ENCODE data around the gene ZSWIM4.
"Not testable (repeated sequence)": the region's sequence is repeated elsewhere in the genome, so short reads cannot be mapped to it uniquely, and the experiment has no call there.

Gene ZSWIM4

DNA sequence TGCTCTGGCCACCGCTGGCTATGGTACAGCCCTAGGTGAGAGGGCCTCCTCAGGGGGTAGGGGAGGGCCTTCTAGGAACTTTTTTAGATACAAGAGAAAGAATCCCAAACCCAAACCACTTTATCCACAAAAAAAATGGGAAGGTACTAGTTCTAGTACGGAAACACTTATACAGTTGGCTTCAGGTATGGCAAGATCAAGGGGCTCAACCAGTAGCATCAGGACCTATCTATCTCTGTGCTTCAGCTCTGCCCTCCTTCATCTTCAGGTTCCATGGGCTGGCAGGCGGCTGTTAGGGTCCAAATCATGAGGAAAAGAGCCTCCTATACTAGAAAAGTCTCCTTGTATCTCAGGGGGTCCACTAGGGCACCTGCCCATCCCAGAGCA is 29.2 kb upstream of the ZSWIM4 start:
- Mint-ChIP-seq H3K4me3 (no peak overlapping the region), H3K4me1 (peaks cover 24% of the 10 kb centered on the region), H3K27me3 (no peaks in the 10 kb centered on the region), H3K9me3 (no peaks in the 10 kb centered on the region), H3K36me3 (peaks cover 2% of the 10 kb centered on the region), H3K27ac (no peak overlapping the region)

DNA sequence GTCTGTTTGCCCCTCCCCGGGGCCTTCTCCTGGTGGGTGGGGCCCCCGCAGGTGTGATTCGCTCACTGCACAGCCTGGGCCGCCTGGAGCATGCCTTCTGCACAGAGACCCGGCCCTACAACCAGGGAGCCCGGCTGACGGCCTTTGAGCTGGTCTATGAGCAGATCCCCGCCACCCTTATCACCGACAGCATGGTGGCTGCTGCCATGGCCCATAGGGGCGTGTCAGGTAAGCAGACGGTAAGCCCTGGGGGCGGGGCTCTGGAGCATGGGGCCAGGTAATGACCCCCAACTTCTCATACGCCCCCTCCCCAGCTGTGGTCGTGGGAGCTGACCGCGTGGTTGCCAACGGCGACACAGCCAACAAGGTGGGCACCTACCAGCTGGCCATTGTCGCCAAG is 26.7 kb upstream of the ZSWIM4 start:
- Mint-ChIP-seq H3K36me3 (no peaks in the 10 kb centered on the region), H3K27ac (no peak overlapping the region), H3K4me1 (peaks cover 21% of the 10 kb centered on the region), H3K27me3 (no peaks in the 10 kb centered on the region), H3K4me3 (no peak overlapping the region), H3K9me3 (no peaks in the 10 kb centered on the region)

DNA sequence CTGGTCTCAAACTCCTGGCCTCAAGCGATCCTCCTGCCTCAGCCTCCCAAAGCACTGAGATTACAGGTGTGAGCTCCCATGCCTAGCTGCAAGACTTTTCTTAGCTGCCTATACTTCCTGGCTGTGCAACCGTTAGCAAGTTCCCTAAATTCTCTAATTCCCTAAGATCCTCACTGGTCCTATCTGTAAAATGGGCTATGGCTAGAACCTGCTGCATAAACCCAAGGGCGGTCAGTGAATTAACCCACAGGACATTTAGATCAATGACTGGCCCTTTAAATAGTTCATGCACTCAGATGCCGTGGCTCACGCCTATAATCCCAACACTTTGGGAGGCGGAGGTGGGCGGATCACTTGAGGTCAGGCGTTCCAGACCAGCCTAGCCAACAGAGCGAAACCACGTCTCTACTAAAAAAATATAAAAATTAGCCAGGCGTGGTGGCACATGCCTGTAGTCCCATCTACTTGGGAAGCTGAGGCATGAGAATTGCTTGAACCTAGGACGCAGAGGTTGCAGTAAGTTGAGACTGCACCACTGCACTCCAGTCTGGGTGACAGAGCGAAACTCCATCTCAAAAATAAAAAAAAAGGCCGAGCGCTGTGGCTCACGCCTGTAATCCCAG is 25.1 kb upstream of the ZSWIM4 start:
- peaks cover 22% of the 10 kb centered on the region for H3K4me1 Mint-ChIP-seq
- no peaks in the 10 kb centered on the region for H3K9me3 Mint-ChIP-seq
- H3K4me3 Mint-ChIP-seq: no peak overlapping the region
- no peaks in the 10 kb centered on the region for H3K27me3 Mint-ChIP-seq
- H3K36me3 Mint-ChIP-seq: no peaks in the 10 kb centered on the region
- H3K27ac Mint-ChIP-seq: no peak overlapping the region

DNA sequence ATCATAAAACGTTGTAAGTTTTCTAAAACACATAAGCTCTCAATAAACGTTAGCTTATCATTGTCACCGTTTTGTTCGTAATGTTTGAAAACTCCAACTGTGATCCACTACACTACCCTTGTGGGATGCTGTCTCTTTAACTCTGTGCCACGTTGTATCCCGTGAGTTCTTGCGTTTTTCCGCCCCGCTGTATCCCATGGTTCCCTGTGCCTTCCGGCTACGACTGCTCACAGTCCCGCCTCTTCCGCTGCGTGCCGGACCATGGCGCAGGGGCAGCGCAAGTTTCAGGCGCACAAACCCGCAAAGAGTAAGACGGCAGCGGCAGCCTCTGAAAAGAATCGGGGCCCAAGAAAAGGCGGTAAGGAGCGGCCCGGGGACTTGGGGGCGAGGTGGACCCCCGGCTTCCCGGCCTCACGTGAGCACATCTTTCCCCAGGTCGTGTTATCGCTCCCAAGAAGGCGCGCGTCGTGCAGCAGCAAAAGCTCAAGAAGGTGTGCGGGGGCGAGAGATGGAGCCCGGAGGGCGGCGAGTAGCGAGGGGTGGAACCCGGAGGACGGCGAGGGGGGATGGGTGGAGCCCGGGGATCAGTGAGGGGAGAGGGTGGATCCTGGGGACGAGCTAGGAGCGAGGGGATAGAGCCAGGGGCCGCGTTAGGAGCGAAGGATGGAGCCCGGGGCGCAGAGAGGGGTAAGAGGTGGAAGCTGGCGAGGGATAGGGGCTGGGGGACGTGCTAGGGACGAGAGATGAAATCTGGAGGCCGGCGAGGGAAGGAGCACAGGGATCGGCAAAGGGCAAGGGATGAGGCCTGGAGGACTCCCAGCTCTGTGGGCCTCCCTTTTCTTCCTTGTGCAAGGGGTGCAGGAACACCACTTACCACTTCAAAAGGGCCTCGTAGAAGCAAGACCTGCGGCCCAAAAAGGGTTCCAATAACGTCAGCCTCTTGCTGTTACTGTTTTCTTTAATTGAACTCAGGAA is 20.7 kb upstream of the ZSWIM4 start, which contains the start of gene C19orf53:
Gene C19orf53, plus strand, starts transcription at position 240 of the 975 bp plus-strand sequence. Its CDS starts 22 bp downstream, at position 262.
- H3K9me3 Mint-ChIP-seq: no peaks in the 10 kb centered on the region
- peaks cover 12% of the 10 kb centered on the region for H3K36me3 Mint-ChIP-seq
- no peaks in the 10 kb centered on the region for H3K27me3 Mint-ChIP-seq
- H3K27ac Mint-ChIP-seq: peak within 1 kb of the TSS; percentile 94
- peak within 1 kb of the TSS; percentile 95 for H3K4me3 Mint-ChIP-seq
- peaks cover 32% of the 10 kb centered on the region for H3K4me1 Mint-ChIP-seq

- Mint-ChIP-seq H3K4me1 (peaks cover 44% of the 10 kb centered on the region), H3K9me3 (no peaks in the 10 kb centered on the region), H3K4me3 (no peak overlapping the region), H3K36me3 (peaks cover 12% of the 10 kb centered on the region), H3K27ac (no peak overlapping the region), H3K27me3 (no peaks in the 10 kb centered on the region)
Observed at GRCh38 chr19:13778398-13778797, 16.8 kb upstream of the ZSWIM4 start.

GRCh38 chr19:13778847-13779246 is 16.4 kb upstream of the ZSWIM4 start:
- Mint-ChIP-seq H3K27ac (peak overlapping the region; percentile 35), H3K4me1 (peaks cover 44% of the 10 kb centered on the region), H3K4me3 (no peak overlapping the region), H3K9me3 (no peaks in the 10 kb centered on the region), H3K36me3 (peaks cover 12% of the 10 kb centered on the region), H3K27me3 (no peaks in the 10 kb centered on the region)

DNA sequence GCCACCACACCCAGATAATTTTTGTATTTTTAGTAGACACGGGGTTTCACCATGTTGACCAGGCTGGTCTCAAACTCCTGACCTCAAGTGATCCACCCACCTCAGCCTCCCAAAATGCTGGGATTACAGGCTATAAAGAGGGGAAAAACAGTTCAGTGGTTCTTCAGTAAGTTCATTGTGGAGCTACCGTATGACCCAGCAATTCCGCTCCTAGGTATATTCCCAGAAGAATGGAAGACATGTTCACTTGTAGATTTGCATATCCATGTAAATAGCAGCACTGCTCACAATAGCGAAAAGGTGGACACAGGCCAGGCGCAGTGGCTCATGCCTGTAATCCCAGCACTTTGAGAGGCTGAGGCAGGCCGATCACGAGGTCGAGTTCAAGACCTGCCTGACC is 15.4 kb upstream of the ZSWIM4 start:
- H3K9me3 Mint-ChIP-seq, H3K27me3 Mint-ChIP-seq, H3K4me3 Mint-ChIP-seq, H3K27ac Mint-ChIP-seq: not testable (repeated sequence)
- Mint-ChIP-seq H3K4me1 (peaks cover 41% of the 10 kb centered on the region), H3K36me3 (peaks cover 12% of the 10 kb centered on the region)

DNA sequence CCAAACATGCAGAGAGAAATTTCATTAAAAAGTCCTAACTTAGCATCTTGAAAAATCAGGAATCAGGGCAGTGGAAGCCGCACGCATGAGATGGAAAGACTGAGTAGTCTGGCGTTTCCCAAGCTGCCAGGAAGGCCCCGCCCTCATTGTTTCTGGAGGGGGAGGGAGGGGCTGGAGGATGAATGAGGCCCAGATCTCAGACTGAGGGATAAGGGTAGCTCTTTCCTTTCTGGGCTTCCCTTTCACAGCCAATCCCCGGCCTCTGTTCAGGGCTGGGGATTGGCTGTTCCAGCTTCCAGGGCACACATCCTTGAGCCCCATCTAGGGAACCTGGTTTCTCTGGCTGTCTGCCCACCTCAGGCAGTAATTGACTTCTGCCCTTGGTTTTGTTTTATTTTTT is 13.7 kb upstream of the ZSWIM4 start:
- H3K36me3 Mint-ChIP-seq: peaks cover 7% of the 10 kb centered on the region
- no peaks in the 10 kb centered on the region for H3K27me3 Mint-ChIP-seq
- H3K4me3 Mint-ChIP-seq: no peak overlapping the region
- H3K9me3 Mint-ChIP-seq: no peaks in the 10 kb centered on the region
- H3K4me1 Mint-ChIP-seq: peaks cover 34% of the 10 kb centered on the region
- no peak overlapping the region for H3K27ac Mint-ChIP-seq

DNA sequence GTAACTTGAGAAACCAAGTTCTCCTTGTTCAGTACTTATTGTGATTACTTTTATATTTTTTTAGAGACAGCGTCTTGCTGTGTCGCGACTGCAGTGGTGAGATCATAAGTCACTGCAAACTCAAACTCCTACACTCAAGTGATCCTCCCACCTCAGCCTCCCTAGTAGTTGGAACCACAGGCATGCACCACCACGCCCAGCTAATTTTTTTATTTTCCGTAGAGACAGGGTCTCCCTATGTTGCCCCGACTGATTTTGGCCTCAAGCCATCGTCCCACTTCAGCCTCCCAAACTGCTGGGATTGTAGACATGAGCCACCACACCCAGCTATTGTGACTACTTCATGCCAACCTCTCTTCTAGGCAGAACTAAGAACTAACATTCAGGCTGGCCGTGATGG is 12.7 kb upstream of the ZSWIM4 start:
- H3K27ac Mint-ChIP-seq: peak overlapping the region; percentile 79
- peaks cover 5% of the 10 kb centered on the region for H3K36me3 Mint-ChIP-seq
- H3K9me3 Mint-ChIP-seq: no peaks in the 10 kb centered on the region
- H3K4me3 Mint-ChIP-seq: no peak overlapping the region
- no peaks in the 10 kb centered on the region for H3K27me3 Mint-ChIP-seq
- H3K4me1 Mint-ChIP-seq: peaks cover 33% of the 10 kb centered on the region

- Mint-ChIP-seq H3K27ac (peak overlapping the region; percentile 77), H3K4me1 (peaks cover 34% of the 10 kb centered on the region), H3K27me3 (no peaks in the 10 kb centered on the region), H3K4me3 (no peak overlapping the region), H3K36me3 (peaks cover 2% of the 10 kb centered on the region), H3K9me3 (no peaks in the 10 kb centered on the region)
Observed at GRCh38 chr19:13783565-13784500, 11.4 kb upstream of the ZSWIM4 start.

- H3K27me3 Mint-ChIP-seq: no peaks in the 10 kb centered on the region
- H3K27ac Mint-ChIP-seq: peak overlapping the region; percentile 80
- no peaks in the 10 kb centered on the region for H3K9me3 Mint-ChIP-seq
- H3K4me3 Mint-ChIP-seq: peak overlapping the region; percentile 45
- peaks cover 38% of the 10 kb centered on the region for H3K4me1 Mint-ChIP-seq
- H3K36me3 Mint-ChIP-seq: no peaks in the 10 kb centered on the region
Observed at GRCh38 chr19:13784731-13785452, 10.4 kb upstream of the ZSWIM4 start.

DNA sequence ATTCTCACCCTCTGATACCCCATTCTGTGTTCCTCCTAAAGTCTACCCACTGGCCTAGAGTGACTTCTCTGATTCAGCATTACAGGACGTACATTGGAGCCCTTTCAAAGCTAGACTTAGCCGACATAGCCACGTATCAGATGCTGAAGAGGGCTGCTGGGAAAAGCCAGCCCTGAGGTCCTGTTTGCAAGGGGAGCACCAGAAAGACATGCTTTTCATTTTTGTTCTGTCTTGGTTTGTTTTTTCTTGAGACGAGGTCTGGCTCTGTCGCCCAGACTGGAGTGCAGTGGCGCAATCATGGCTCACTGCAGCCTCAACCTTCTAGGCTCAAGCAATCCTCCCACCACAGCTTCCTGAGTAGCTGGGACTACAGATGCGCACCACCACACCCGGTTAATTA is 6.3 kb upstream of the ZSWIM4 start:
- no peaks in the 10 kb centered on the region for H3K36me3 Mint-ChIP-seq
- H3K27ac Mint-ChIP-seq: peak overlapping the region; percentile 35
- peak overlapping the region; percentile 39 for H3K4me3 Mint-ChIP-seq
- H3K9me3 Mint-ChIP-seq: no peaks in the 10 kb centered on the region
- no peaks in the 10 kb centered on the region for H3K27me3 Mint-ChIP-seq
- peaks cover 33% of the 10 kb centered on the region for H3K4me1 Mint-ChIP-seq

DNA sequence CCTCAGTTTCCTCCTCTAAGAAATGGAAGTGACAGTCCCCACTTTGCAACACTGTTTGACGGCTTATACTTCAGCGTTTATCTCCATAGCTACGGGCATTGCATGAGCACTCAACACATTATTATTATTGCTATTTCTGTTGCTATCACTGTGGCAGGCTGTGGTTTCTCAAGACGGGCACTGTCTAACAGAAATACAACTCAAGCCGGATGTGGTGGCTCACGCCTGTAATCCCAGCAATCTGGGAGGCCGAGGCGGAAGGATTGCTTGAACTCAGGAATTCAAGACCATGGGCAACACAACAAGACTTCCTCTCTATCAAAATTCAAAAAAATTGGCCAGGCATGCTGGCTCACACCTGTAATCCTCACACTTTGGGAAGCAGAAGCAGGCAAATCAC is 4.9 kb upstream of the ZSWIM4 start:
- H3K4me1 Mint-ChIP-seq: peaks cover 34% of the 10 kb centered on the region
- H3K27ac Mint-ChIP-seq: peak overlapping the region; percentile 87
- no peaks in the 10 kb centered on the region for H3K27me3 Mint-ChIP-seq
- peak overlapping the region; percentile 49 for H3K4me3 Mint-ChIP-seq
- H3K9me3 Mint-ChIP-seq: no peaks in the 10 kb centered on the region
- no peaks in the 10 kb centered on the region for H3K36me3 Mint-ChIP-seq

DNA sequence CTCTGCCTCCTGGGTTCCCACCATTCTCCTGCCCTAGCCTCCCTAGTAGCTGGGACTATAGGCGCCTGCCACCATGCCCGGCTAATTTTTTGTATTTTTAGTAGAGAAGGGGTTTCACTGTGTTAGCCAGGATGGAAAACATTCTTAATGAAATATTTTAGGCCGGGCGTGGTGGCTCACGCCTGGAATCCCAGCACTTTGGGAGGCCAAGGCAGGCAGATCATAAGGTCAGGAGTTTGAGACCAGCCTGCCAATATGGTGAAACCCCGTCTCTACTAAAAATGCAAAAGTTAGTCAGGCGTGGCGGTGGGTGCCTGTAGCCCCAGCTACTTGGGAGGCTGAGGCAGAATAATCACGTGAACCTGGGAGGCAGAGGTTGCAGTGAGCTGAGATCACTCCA is 1.9 kb upstream of the ZSWIM4 start:
- Mint-ChIP-seq H3K4me1 (peaks cover 38% of the 10 kb centered on the region), H3K4me3 (peak overlapping the region; percentile 96)
- not testable (repeated sequence) for H3K9me3 Mint-ChIP-seq, H3K27me3 Mint-ChIP-seq, H3K27ac Mint-ChIP-seq, H3K36me3 Mint-ChIP-seq

DNA sequence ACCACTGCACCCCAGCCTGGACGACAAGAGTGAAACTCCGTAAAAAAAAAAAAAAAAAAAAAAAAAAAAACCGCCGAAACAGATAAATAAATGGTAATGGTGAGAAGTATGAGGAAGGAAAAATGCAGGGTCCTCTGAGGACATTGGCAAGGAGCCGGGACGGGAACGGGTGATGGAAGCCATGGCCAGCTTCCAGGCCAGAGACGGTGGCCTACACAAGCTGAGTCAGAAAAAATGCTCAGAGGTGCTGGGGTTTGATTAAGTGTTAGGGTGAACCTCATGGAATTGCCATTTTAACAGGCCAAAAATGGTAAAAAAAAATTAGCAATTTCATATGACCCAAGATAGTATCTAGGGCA is 866 bp upstream of the ZSWIM4 start:
- H3K27me3 Mint-ChIP-seq: no peaks in the 10 kb centered on the region
- peaks cover 30% of the 10 kb centered on the region for H3K4me1 Mint-ChIP-seq
- peak overlapping the region; percentile 51 for H3K27ac Mint-ChIP-seq
- H3K36me3 Mint-ChIP-seq: no peaks in the 10 kb centered on the region
- peak overlapping the region; percentile 96 for H3K4me3 Mint-ChIP-seq
- no peaks in the 10 kb centered on the region for H3K9me3 Mint-ChIP-seq

All from activated naive CD4-positive, alpha-beta T cell treated with anti-CD3 and anti-CD28 coated beads, Interleukin-2, amount 50 U/mL, for 24 hours (primary cell).